Activated CD4-positive, CD25-positive, alpha-beta regulatory T cell treated with anti-CD3 and anti-CD28 coated beads, Interleukin-2, amount 50 U/mL, for 24 hours (primary cell): ENCODE data around the gene NAMPT.
"Not testable (repeated sequence)": the region's sequence is repeated elsewhere in the genome, so short reads cannot be mapped to it uniquely, and the experiment has no call there.

Source experiments
- ATAC-seq, 2 donors: fragments of 150-1000 bp; cut with Tn5 transposase; one replicate each; pipeline ENCODE4 v1.10.0; 2021; ENCODE audit warnings: mild to moderate bottlenecking in 1 of 2, moderate library complexity in 1 of 2

NAMPT gene

GRCh38 chr7:106298631-106299030, 13.8 kb upstream of the NAMPT start:
- not testable (repeated sequence) for ATAC-seq

GRCh38 chr7:106298155-106298554, 13.4 kb upstream of the NAMPT start:
- not testable (repeated sequence) for ATAC-seq

GRCh38 chr7:106294334-106294733, 9.6 kb upstream of the NAMPT start:
- ATAC-seq: no peak

GRCh38 chr7:106291247-106291646, 6.5 kb upstream of the NAMPT start:
- no peak for ATAC-seq

- ATAC-seq: no peak
Observed at GRCh38 chr7:106290319-106290718, 5.5 kb upstream of the NAMPT start.

GRCh38 chr7:106289848-106290247, 5.1 kb upstream of the NAMPT start:
- no peak for ATAC-seq

- no peak for ATAC-seq
Observed at GRCh38 chr7:106288263-106288662, 3.5 kb upstream of the NAMPT start.

GRCh38 chr7:106287786-106288185, 3.0 kb upstream of the NAMPT start:
- no peak for ATAC-seq

GRCh38 chr7:106285855-106286492, 1.2 kb upstream of the NAMPT start:
- ATAC-seq: peak; percentile 44 to 52

GRCh38 chr7:106285051-106285854, 470 bp upstream of the NAMPT start:
- peak; percentile 72 to 76 for ATAC-seq

- peak; percentile 6 to 7 for ATAC-seq
Observed at GRCh38 chr7:106283831-106284713, 711 bp downstream of the NAMPT start.

- no peak for ATAC-seq
Observed at GRCh38 chr7:106283501-106283830, 1.3 kb downstream of the NAMPT start.

- ATAC-seq: no peak
Observed at GRCh38 chr7:106282852-106283251, 1.9 kb downstream of the NAMPT start.

GRCh38 chr7:106282390-106282789, 2.4 kb downstream of the NAMPT start:
- no peak for ATAC-seq

- ATAC-seq: no peak
Observed at GRCh38 chr7:106281585-106282318, 3.0 kb downstream of the NAMPT start.

GRCh38 chr7:106281127-106281526, 3.7 kb downstream of the NAMPT start:
- ATAC-seq: no peak

- peak; percentile 45 to 55 for ATAC-seq
Observed at GRCh38 chr7:106279425-106280197, 5.2 kb downstream of the NAMPT start.

GRCh38 chr7:106278695-106279094, 6.1 kb downstream of the NAMPT start:
- ATAC-seq: peak in 1 of 2 donors; percentile 9

- ATAC-seq: no peak
Observed at GRCh38 chr7:106277976-106278375, 6.8 kb downstream of the NAMPT start.

- no peak for ATAC-seq
Observed at GRCh38 chr7:106276513-106276912, 8.3 kb downstream of the NAMPT start.

GRCh38 chr7:106273009-106273668, 11.6 kb downstream of the NAMPT start:
- ATAC-seq: no peak
